ENCODE data around the gene DENND5A. TPM values are rescaled to one million over a fixed set of nuclear protein-coding genes. Genes with fewer than 3 reads are reported as not detected.

The DENND5A gene
- total RNA-seq, 1 donor from 2014 or later, result 122 TPM

GRCh38 chr11:9206496-9206895 lies 58.7 kb downstream of the DENND5A start:
- no peaks in the 10 kb centered on the region for H3K27me3 Mint-ChIP-seq (ENCODE audit: unreplicated experiment)
- no peaks in the 10 kb centered on the region for H3K9me3 Mint-ChIP-seq (ENCODE audit: unreplicated experiment)
- H3K27ac Mint-ChIP-seq (ENCODE audit: unreplicated experiment), result peak overlapping the region; percentile 63
- DNase-seq (ENCODE audit: extremely low spot score, unreplicated experiment), result no peak
- H3K36me3 Mint-ChIP-seq (ENCODE audit: unreplicated experiment), result peaks cover 15% of the 10 kb centered on the region
- TF ChIP-seq CTCF (IDR thresholded peaks at IDR 0.05), result no peak
- H3K4me3 Mint-ChIP-seq (ENCODE audit: unreplicated experiment), result no peak overlapping the region
- peaks cover 44% of the 10 kb centered on the region for H3K4me1 Mint-ChIP-seq (ENCODE audit: unreplicated experiment)

GRCh38 chr11:9203691-9204311 lies 61.3 kb downstream of the DENND5A start:
- Mint-ChIP-seq H3K27ac (ENCODE audit: unreplicated experiment) (no peak overlapping the region), H3K4me3 (ENCODE audit: unreplicated experiment) (no peak overlapping the region), H3K27me3 (ENCODE audit: unreplicated experiment) (no peaks in the 10 kb centered on the region), H3K36me3 (ENCODE audit: unreplicated experiment) (peaks cover 15% of the 10 kb centered on the region), H3K4me1 (ENCODE audit: unreplicated experiment) (peaks cover 30% of the 10 kb centered on the region), H3K9me3 (ENCODE audit: unreplicated experiment) (no peaks in the 10 kb centered on the region)
- no peak for DNase-seq (ENCODE audit: extremely low spot score, unreplicated experiment)
- no peak for TF ChIP-seq CTCF (IDR thresholded peaks at IDR 0.05)

- Mint-ChIP-seq H3K4me1 (ENCODE audit: unreplicated experiment) (peaks cover 14% of the 10 kb centered on the region), H3K27ac (ENCODE audit: unreplicated experiment) (no peak overlapping the region), H3K4me3 (ENCODE audit: unreplicated experiment) (no peak overlapping the region), H3K9me3 (ENCODE audit: unreplicated experiment) (no peaks in the 10 kb centered on the region), H3K36me3 (ENCODE audit: unreplicated experiment) (peaks cover 18% of the 10 kb centered on the region), H3K27me3 (ENCODE audit: unreplicated experiment) (no peaks in the 10 kb centered on the region)
- DNase-seq (ENCODE audit: extremely low spot score, unreplicated experiment), result no peak
- TF ChIP-seq CTCF (IDR thresholded peaks at IDR 0.05), result no peak
These were observed 63.6 kb downstream of the DENND5A start for GRCh38 chr11:9201372-9202162.

- no peak for DNase-seq (ENCODE audit: extremely low spot score, unreplicated experiment)
- Mint-ChIP-seq H3K27me3 (ENCODE audit: unreplicated experiment) (no peaks in the 10 kb centered on the region), H3K4me1 (ENCODE audit: unreplicated experiment) (peaks cover 8% of the 10 kb centered on the region), H3K4me3 (ENCODE audit: unreplicated experiment) (no peak overlapping the region), H3K27ac (ENCODE audit: unreplicated experiment) (no peak overlapping the region), H3K9me3 (ENCODE audit: unreplicated experiment) (no peaks in the 10 kb centered on the region), H3K36me3 (ENCODE audit: unreplicated experiment) (peaks cover 19% of the 10 kb centered on the region)
- no peak for TF ChIP-seq CTCF (IDR thresholded peaks at IDR 0.05)
These were observed 64.7 kb downstream of the DENND5A start for GRCh38 chr11:9200471-9200870.

- DNase-seq (ENCODE audit: extremely low spot score, unreplicated experiment), result no peak
- Mint-ChIP-seq H3K4me3 (ENCODE audit: unreplicated experiment) (no peak overlapping the region), H3K27ac (ENCODE audit: unreplicated experiment) (no peak overlapping the region), H3K4me1 (ENCODE audit: unreplicated experiment) (no peaks in the 10 kb centered on the region), H3K27me3 (ENCODE audit: unreplicated experiment) (no peaks in the 10 kb centered on the region), H3K9me3 (ENCODE audit: unreplicated experiment) (peaks cover 3% of the 10 kb centered on the region), H3K36me3 (ENCODE audit: unreplicated experiment) (peaks cover 51% of the 10 kb centered on the region)
- no peak for TF ChIP-seq CTCF (IDR thresholded peaks at IDR 0.05)
These were observed 71.8 kb downstream of the DENND5A start for GRCh38 chr11:9193316-9193715.
